Measurements from ENCODE around the gene GJC2.

The GJC2 gene

GRCh38 chr1:228197555-228198147, 47.9 kb downstream of the GJC2 start:
- no peak for DNase-seq

GRCh38 chr1:228198977-228199590, 49.4 kb downstream of the GJC2 start:
- DNase-seq: no peak

GRCh38 chr1:228204958-228205357, 55.2 kb downstream of the GJC2 start:
- DNase-seq: no peak

- DNase-seq: no peak
Observed at GRCh38 chr1:228205526-228206436, 56.1 kb downstream of the GJC2 start.

- DNase-seq: no peak
Observed at GRCh38 chr1:228206582-228207351, 57.0 kb downstream of the GJC2 start.

GRCh38 chr1:228207381-228207810, 57.7 kb downstream of the GJC2 start:
- DNase-seq: no peak

- DNase-seq: no peak
Observed at GRCh38 chr1:228207851-228208821, 58.4 kb downstream of the GJC2 start, which contains the start of gene OBSCN. Gene OBSCN, plus strand, starts transcription at chr1:228208044. Its CDS starts 3,740 bp downstream, at chr1:228211784.

- DNase-seq: no peak
Observed at GRCh38 chr1:228208831-228209551, 59.3 kb downstream of the GJC2 start.

All from CD4-positive, alpha-beta T cell treated with Interleukin-10 for 1 hour (primary cell).